NOMO-1 treated with DMSO at 0.1 percent for 48 hours (cell line): ENCODE measurements around the gene GABRG3.

Experiments used
- DNase-seq: peaks from one replicate; lab custom pipeline; 2025; ENCODE audit not compliant: unreplicated experiment; lab: John Stamatoyannopoulos, UW

The GABRG3 gene

DNA sequence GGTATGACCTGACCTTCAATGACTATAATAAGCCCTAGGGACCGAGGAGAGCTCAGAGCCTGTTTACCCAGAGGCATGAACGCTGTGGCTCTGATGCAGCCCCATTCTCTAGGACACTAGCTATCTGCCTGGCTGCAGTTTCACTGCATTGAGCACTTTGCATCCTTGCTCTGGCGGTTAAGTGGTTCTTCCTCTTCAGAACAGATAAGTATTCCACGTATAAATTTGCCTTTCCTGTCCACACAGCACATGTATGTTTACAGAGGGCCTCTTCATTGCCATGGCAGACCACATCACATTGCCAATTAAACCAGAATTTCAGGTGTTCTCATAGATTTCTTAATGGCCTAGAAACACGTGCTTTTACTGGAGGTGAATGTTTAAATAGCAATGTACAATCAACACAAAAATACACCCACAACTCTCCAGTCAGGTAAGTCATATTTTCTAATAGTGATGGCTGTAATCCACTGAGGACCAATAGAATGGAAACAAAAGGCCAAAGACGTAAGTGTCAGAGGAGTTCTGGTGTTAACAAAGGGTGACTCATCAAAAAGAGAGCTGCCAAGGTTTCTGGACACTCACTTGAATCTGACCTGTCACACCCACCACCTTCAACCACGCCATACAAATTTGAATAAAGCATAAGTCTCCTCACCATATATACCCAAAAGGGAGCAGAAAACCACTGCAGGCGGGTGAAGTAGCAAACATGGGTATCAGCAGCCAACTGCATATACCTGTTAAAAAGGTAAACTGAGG lies 574.7 kb downstream of the GABRG3 start:
- no peak for DNase-seq

DNA sequence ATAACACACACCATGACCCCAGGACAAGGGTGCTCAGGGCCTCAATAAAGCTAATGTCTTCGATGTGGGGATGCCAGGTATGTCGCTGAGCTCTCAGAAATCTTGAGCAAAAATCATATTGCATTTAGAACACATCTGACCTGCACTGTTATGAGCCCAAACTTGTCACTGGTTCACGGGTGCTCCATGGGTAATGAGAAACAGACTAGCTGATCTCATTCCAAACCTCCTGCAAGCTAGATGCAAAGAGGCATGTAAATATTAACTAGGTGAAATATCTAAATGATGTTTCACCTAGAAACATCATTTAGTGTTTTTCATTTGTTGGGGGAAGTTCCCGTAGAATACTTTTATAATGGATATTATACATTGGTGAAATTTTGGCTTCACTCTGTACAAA lies 578.8 kb downstream of the GABRG3 start:
- no peak for DNase-seq

DNA sequence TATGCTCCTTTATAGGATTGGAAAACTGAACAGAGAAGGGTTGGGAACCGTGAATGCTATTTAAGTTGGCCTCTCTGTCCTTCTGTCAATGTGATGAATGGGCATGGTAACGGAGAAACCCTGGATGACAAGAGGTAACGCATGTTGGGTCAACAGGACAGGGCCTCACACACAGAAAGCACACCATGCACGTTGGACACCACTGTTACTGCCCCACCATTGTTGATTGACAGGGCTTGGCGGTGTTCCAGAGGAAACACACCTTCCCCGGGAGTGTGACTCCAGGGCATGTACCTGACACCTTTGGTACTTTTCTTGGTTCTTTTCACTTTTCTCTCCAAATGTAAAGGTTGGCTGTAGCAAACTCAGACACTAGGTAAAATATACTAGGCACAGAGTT lies 579.7 kb downstream of the GABRG3 start:
- no peak for DNase-seq

- DNase-seq: no peak
Observed at GRCh38 chr15:27561816-27562215, 590.8 kb downstream of the GABRG3 start.

DNA sequence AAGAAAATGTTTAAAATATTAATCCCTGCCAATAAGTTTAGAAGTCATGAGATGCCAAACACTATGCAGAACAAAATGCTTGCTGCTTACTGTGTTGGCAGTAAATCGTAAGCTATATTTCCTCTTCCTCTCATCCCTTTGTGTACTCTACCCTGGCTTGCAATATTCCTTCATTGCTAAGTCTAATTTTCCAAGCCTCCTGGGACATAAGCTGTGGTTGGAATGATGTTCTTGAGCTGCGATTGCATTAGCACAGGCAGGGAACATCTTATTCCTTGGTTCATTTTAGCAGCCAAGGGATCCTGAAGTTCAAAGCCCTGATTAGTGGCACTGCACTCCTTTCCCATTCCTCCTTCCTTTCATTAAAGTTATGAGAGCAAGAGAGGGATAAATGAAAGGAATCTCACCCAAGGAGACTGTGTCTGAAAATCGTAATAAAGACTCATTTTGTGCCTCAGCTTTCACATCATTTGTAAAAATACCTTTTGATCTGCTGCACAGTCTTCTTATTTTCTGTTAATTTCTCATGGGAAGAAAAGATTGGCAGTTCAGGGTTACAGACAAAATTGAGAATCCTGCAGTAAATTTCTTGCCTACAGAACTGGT lies 592.9 kb downstream of the GABRG3 start:
- no peak for DNase-seq

DNA sequence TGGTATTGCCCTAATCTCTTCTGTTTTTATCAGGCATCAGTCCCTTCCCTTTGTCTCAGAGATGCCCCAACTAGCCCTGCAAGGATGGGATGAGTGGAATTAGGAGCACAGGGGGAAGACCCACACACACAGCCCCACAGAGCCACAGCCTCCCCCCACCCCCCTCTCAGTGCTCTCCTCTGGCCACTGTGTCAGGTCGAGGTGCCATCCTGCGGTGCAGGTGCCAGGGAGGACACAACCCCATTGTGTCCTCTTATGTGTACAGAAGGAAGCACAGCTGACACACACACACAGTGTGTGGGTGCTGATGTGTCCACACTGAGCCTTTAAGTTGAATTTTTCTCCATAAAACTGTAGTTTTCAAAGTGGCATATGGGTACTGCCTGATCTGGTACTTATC lies 593.7 kb downstream of the GABRG3 start:
- DNase-seq: no peak

DNA sequence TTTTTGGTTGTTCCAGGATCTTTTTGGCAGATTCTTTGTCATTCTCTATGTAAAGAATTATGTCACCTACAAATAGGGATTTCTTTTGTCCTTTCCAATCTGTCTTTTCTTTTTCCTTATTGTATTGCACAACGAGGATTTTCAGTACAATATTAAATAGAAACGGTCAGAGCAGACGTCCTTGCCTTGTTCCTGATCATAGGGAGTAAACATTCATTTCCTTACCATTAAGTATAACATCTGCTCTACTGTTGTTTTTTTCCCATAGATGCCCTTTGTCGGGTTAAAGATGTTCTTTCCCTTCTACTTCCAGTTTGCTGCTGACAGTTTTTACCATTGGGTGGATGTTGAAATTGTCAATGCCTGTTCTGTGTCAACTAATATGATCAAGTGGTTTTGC lies 599.8 kb downstream of the GABRG3 start:
- DNase-seq: no peak

DNA sequence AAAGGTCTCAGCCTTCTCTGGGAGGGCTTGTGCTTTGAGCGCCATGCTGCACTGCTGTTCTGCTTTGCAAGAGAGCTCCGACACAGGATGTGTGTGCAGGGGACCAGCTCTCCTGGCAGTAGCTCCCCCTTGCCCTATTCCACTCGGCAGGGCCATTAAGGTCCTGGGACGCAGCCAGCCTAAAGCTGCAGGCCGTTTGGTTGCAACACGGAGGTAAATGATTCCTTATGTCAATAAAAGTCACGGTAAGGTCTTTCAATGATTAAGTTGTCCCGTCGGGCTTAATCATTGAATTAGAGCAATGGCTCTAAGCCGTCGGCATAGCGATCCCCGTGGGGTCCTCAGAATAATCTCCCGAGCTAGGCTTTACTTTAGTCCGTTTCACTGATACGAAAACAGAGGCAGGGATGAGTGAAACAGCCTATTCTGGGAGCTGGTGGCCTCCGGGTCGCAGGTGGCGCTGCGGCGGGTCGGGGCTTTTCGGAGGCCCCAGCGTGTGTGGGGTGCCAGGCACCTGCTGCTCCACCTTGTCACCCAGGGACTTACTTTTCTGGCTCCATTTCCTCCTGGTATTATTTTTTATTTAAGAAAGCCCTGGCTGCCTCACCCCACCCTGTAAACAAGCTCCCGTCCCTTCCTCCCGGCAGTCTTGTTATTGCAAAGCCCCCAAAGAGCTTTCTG lies 603.0 kb downstream of the GABRG3 start:
- DNase-seq: no peak

- no peak for DNase-seq
Observed at GRCh38 chr15:27574541-27575054, 603.6 kb downstream of the GABRG3 start.

DNA sequence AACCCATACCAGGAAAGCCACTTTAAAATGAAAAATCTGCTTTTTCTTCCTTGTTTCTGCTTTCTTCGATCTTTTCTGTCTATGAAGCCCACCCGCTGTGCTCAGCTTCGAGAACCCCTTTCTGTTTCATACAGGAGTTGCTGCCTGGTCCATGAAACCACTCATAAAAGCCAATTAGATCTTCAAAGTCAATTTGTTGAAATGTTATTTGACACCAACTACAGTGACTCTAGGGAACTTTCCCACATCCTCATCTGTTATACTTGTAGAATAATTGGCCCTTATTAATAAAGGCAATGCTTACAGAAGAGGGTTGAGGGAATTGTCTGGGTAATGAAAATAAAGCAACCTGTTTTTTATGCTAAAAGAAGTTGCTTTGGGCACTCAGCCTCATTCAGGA lies 604.5 kb downstream of the GABRG3 start:
- no peak for DNase-seq

DNA sequence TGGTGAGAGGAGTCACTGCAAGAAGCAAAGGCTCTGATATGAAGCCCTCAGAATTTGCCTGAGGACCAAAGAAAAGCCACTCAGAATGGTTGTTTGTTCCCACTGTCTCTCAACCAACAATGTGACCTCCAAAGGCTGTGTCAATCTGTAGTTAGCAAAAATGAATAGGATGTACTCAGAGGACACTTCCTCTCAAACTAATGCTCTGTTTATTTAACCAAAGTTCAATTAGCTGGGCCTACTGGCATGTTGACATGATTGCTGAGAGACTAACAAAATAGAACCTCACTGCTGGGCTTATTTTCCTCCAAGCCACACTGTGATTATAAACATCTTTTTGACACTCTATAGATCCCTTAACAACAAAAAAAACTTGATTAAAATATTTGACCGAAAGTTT lies 605.6 kb downstream of the GABRG3 start:
- DNase-seq: no peak

DNA sequence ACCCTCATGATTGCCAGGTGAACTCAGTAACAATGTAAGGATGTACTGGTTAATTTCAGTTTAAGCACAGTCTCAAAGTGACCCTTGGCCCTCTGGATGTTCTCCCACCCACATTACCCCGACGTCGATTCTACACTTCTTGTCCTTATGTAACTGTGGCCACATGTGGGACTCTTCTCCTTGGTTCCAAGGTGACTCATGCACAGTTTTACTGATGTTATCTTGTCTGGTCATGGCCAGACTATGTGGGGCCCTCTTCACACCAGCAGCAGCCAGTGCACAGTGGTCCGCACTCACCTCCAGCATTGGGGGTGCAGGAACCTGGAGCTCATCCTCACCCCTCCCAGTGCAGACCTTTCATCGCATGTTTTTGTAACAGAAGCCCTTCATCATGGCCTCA lies 608.8 kb downstream of the GABRG3 start:
- DNase-seq: no peak

GRCh38 chr15:27582726-27583410 lies 611.9 kb downstream of the GABRG3 start:
- DNase-seq: no peak

DNA sequence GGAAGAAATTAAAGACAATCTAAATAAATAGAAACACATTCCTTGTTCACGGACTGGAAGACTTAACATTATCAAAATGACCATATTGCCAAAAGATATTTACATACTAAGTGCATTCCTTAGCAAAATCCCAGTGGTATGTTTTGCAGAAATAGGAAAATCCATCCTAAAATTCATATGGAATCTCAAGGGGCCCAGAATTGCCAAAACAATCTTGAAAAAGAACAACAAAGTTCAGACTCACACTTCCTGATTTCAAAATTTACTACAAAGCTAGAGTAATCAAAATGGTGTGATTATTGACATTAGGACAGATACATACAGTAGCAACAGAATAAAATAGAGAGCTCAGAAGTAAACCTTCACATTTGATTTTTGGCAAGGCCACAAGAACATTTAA lies 612.7 kb downstream of the GABRG3 start:
- no peak for DNase-seq

GRCh38 chr15:27585041-27585640 lies 614.2 kb downstream of the GABRG3 start:
- DNase-seq: no peak

- no peak for DNase-seq
Observed at GRCh38 chr15:27587810-27588209, 616.8 kb downstream of the GABRG3 start.

- DNase-seq: no peak
Observed at GRCh38 chr15:27589260-27589659, 618.3 kb downstream of the GABRG3 start.

DNA sequence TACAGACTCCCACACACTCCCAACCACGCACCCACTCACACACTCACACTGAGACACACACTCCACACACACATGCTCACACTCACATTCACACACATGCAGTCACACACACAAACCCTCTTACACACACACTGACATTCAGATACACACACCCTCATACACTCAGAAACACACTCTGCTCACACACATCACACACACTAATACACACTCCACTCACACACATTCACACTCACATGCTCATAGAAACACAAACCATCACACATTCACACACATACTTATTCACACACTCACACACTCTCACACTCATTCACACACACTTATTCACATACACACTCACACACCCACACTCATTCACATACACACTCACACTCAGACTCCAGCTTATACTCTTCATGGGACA lies 618.8 kb downstream of the GABRG3 start:
- DNase-seq: no peak
